MCF 10A (cell line): Measurements from ENCODE around the gene SDHD. TPM values are rescaled to one million over a fixed set of nuclear protein-coding genes. Genes with fewer than 3 reads are reported as not detected.
A peak's percentile ranks its signal among the peaks of the same experiment; 100 is the strongest.
"Not testable (repeated sequence)": the region's sequence is repeated elsewhere in the genome, so short reads cannot be mapped to it uniquely, and the experiment has no call there.

Experiments used
- BruUV-seq: library from RNA; stranded (reverse); fragments of 400-500 nt; replicated peaks from 2 replicates; lab custom pipeline; 2021; lab: Mats Ljungman, UMichigan
- CTCF ChIA-PET: fragments of 300-600 bp; sonication (Branson Sonifier 250); formaldehyde crosslinking; extraction: SDS; loops from one replicate; lab custom pipeline; 2021; ENCODE audit warnings: antibody characterized with exemption, inconsistent platforms; lab: Yijun Ruan, JAX
- POLR2A ChIA-PET: fragments of 300-600, 350-650 bp; sonication (Branson Sonifier 250); formaldehyde crosslinking; extraction: SDS; loops from one replicate; lab custom pipeline; 2020; ENCODE audit warnings: antibody characterized with exemption, inconsistent platforms; lab: Yijun Ruan, JAX
- DNase-seq: peaks from one replicate; pipeline ENCODE4 v3.0.0-alpha.2; 2018; ENCODE audit not compliant: unreplicated experiment
- H3K27ac Mint-ChIP-seq: one replicate; pipeline ENCODE4 v1.8.0; 2022; ENCODE audit warnings: mild to moderate bottlenecking, low read depth, mixed read lengths; ENCODE audit not compliant: unreplicated experiment
- H3K27me3 Mint-ChIP-seq: one replicate; pipeline ENCODE4 v1.8.0; 2022; ENCODE audit warnings: mixed read lengths; ENCODE audit not compliant: insufficient read depth, unreplicated experiment
- H3K36me3 Mint-ChIP-seq: one replicate; pipeline ENCODE4 v1.8.0; 2022; ENCODE audit warnings: mild to moderate bottlenecking, moderate library complexity, mixed read lengths; ENCODE audit not compliant: insufficient read depth, unreplicated experiment
- H3K4me1 Mint-ChIP-seq: one replicate; pipeline ENCODE4 v1.8.0; 2022; ENCODE audit warnings: mixed read lengths; ENCODE audit not compliant: insufficient read depth, unreplicated experiment
- H3K4me3 Mint-ChIP-seq: one replicate; pipeline ENCODE4 v1.8.0; 2022; ENCODE audit warnings: mild to moderate bottlenecking, moderate library complexity, mixed read lengths; ENCODE audit not compliant: unreplicated experiment
- H3K9me3 Mint-ChIP-seq: one replicate; pipeline ENCODE4 v1.8.0; 2022; ENCODE audit warnings: mixed read lengths; ENCODE audit not compliant: unreplicated experiment
- CTCF ChIP-seq: fragments of 200-600 bp; IDR thresholded peaks from one replicate; pipeline ENCODE4 v1.8.0; 2022; ENCODE audit warnings: antibody characterized with exemption, mild to moderate bottlenecking; ENCODE audit not compliant: unreplicated experiment
- intact Hi-C: fragments of 100-400 bp; cut with micrococcal nuclease; formaldehyde crosslinking; loops from 2 replicates; pipeline ENCODE4 v1.14.1; 2022
- total RNA-seq: library from RNA; stranded (reverse); gene quantifications from 2 replicates; pipeline ENCODE4 v1.2.3, GENCODE V29; 2022

SDHD gene
- total RNA-seq, 1 experiment from 2014 or later: 119 TPM

GRCh38 chr11:112042961-112043304 lies 43.7 kb upstream of the SDHD start:
- POLR2A ChIA-PET: interaction anchor here (0.8 to 2.1 kb wide), 4 partner anchors 19 to 116 kb away, joined by 3 to 8 read pairs (median 4); partner anchors contain the start of genes NKAPD1 and PIH1D2
- no peaks in the 10 kb centered on the region for H3K27me3 Mint-ChIP-seq
- no peak overlapping the region for H3K4me3 Mint-ChIP-seq
- TF ChIP-seq CTCF: no peak
- intact Hi-C loops: no loop called here
- peaks cover 19% of the 10 kb centered on the region for H3K4me1 Mint-ChIP-seq
- peaks cover 82% of the 10 kb centered on the region for H3K36me3 Mint-ChIP-seq
- no peaks in the 10 kb centered on the region for H3K9me3 Mint-ChIP-seq
- CTCF ChIA-PET: interaction anchor here (1.8 kb wide), 1 partner anchor 111 kb away, joined by 5 read pairs; no protein-coding TSS in a partner anchor
- no TSS peak for BruUV-seq
- H3K27ac Mint-ChIP-seq: peak overlapping the region; percentile 49
- DNase-seq: no peak

GRCh38 chr11:112044961-112045360 lies 41.7 kb upstream of the SDHD start:
- no peak overlapping the region for H3K27ac Mint-ChIP-seq
- H3K4me1 Mint-ChIP-seq: peaks cover 23% of the 10 kb centered on the region
- TF ChIP-seq CTCF: no peak
- H3K36me3 Mint-ChIP-seq: peaks cover 77% of the 10 kb centered on the region
- no peak overlapping the region for H3K4me3 Mint-ChIP-seq
- BruUV-seq: no TSS peak
- H3K9me3 Mint-ChIP-seq: no peaks in the 10 kb centered on the region
- intact Hi-C loops: no loop called here
- no peaks in the 10 kb centered on the region for H3K27me3 Mint-ChIP-seq
- ChIA-PET POLR2A (interaction anchor here (0.9 to 1.4 kb wide), 3 partner anchors 13 to 174 kb away, joined by 3 to 4 read pairs (median 3); partner anchors contain the start of gene DLAT), CTCF (interaction anchor here (0.7 to 0.9 kb wide), 2 partner anchors 50 to 63 kb away, joined by 3 read pairs; no protein-coding TSS in a partner anchor)
- DNase-seq: no peak

- H3K9me3 Mint-ChIP-seq, DNase-seq, H3K4me3 Mint-ChIP-seq, intact Hi-C loops, CTCF ChIA-PET, H3K27me3 Mint-ChIP-seq, BruUV-seq, H3K27ac Mint-ChIP-seq, POLR2A ChIA-PET: not testable (repeated sequence)
- Mint-ChIP-seq H3K4me1 (peaks cover 24% of the 10 kb centered on the region), H3K36me3 (peaks cover 86% of the 10 kb centered on the region)
Observed at GRCh38 chr11:112046647-112047046, 40.0 kb upstream of the SDHD start.

- CTCF ChIA-PET, H3K27me3 Mint-ChIP-seq, H3K4me3 Mint-ChIP-seq, H3K9me3 Mint-ChIP-seq, BruUV-seq, DNase-seq, intact Hi-C loops: not testable (repeated sequence)
- POLR2A ChIA-PET: interaction anchor here (0.7 kb wide), 1 partner anchor 122 kb away, joined by 4 read pairs; no protein-coding TSS in a partner anchor
- Mint-ChIP-seq H3K4me1 (peaks cover 11% of the 10 kb centered on the region), H3K27ac (peak overlapping the region; percentile 27), H3K36me3 (peaks cover 86% of the 10 kb centered on the region)
Observed at GRCh38 chr11:112048256-112048655, 38.4 kb upstream of the SDHD start.

- BruUV-seq: no TSS peak
- intact Hi-C loops: no loop called here
- Mint-ChIP-seq H3K27ac (no peak overlapping the region), H3K36me3 (peaks cover 86% of the 10 kb centered on the region), H3K9me3 (no peaks in the 10 kb centered on the region), H3K4me3 (no peak overlapping the region), H3K27me3 (no peaks in the 10 kb centered on the region), H3K4me1 (peaks cover 11% of the 10 kb centered on the region)
- CTCF ChIA-PET: no interaction called here
- POLR2A ChIA-PET: no interaction called here
- TF ChIP-seq CTCF: no peak
- DNase-seq: peak; percentile 12
Observed at GRCh38 chr11:112049777-112050176, 36.9 kb upstream of the SDHD start.
